Mucosa of gallbladder (tissue), 1 donor: ENCODE results near the gene KLK5. TPM values are rescaled to one million over a fixed set of nuclear protein-coding genes. Genes with fewer than 3 reads are reported as not detected.

Experiments
- DNase-seq: peaks from one replicate; pipeline ENCODE4 v3.0.0-alpha.2; 2020; ENCODE audit warnings: low spot score
- total RNA-seq: library from RNA; stranded (reverse); gene quantifications from one replicate; pipeline ENCODE4 v1.2.1, GENCODE V29; 2021
- donor health status: DM: no; HTN: no; CAD: no.

The KLK5 gene
- total RNA-seq, 1 donor from 2014 or later: not detected

GRCh38 chr19:50969413-50969760 is 16.5 kb upstream of the KLK5 start, which contains the start of gene KLK6:
Gene KLK6, minus strand, starts transcription at chr19:50969591. Its CDS starts 1,487 bp downstream, at chr19:50968104.
- no peak for DNase-seq

GRCh38 chr19:50968716-50969412 is 16.0 kb upstream of the KLK5 start:
- no peak for DNase-seq

- no peak for DNase-seq
Measured at GRCh38 chr19:50967929-50968715, 15.3 kb upstream of the KLK5 start.

- DNase-seq: no peak
Measured at GRCh38 chr19:50964266-50964665, 11.4 kb upstream of the KLK5 start.

GRCh38 chr19:50963381-50963780 is 10.5 kb upstream of the KLK5 start:
- DNase-seq: no peak

GRCh38 chr19:50962245-50962644 is 9.4 kb upstream of the KLK5 start:
- DNase-seq: no peak

- DNase-seq: no peak
Measured at GRCh38 chr19:50959731-50960500, 7.1 kb upstream of the KLK5 start.

GRCh38 chr19:50957587-50957986 is 4.7 kb upstream of the KLK5 start:
- no peak for DNase-seq

GRCh38 chr19:50949861-50950260 is 3.0 kb downstream of the KLK5 start:
- no peak for DNase-seq

GRCh38 chr19:50947123-50947522 is 5.7 kb downstream of the KLK5 start:
- DNase-seq: no peak

GRCh38 chr19:50944795-50945194 is 8.0 kb downstream of the KLK5 start:
- DNase-seq: no peak

- no peak for DNase-seq
Measured at GRCh38 chr19:50943074-50943828, 9.6 kb downstream of the KLK5 start.

GRCh38 chr19:50939596-50939995 is 13.2 kb downstream of the KLK5 start:
- DNase-seq: no peak

- no peak for DNase-seq
Measured at GRCh38 chr19:50933640-50934039, 19.2 kb downstream of the KLK5 start.

GRCh38 chr19:50932690-50933083 is 20.2 kb downstream of the KLK5 start:
- no peak for DNase-seq

GRCh38 chr19:50932018-50932689 is 20.7 kb downstream of the KLK5 start:
- no peak for DNase-seq

GRCh38 chr19:50931023-50931422 is 21.8 kb downstream of the KLK5 start:
- no peak for DNase-seq

- no peak for DNase-seq
Measured at GRCh38 chr19:50928831-50929230, 24.0 kb downstream of the KLK5 start.

GRCh38 chr19:50926144-50926543 is 26.7 kb downstream of the KLK5 start:
- no peak for DNase-seq

GRCh38 chr19:50925734-50926133 is 27.1 kb downstream of the KLK5 start:
- no peak for DNase-seq

- no peak for DNase-seq
Measured at GRCh38 chr19:50924586-50924985, 28.3 kb downstream of the KLK5 start.
